GM21529 (cell line): ENCODE data around the gene BCL10.

Source experiments
- ATAC-seq: cut with Tn5 transposase; IDR thresholded peaks from one replicate; pipeline ENCODE4 v1.9.1; 2021; ENCODE audit not compliant: unreplicated experiment

Gene BCL10

GRCh38 chr1:85224734-85225623 lies 51.5 kb downstream of the BCL10 start:
- no peak for ATAC-seq

DNA sequence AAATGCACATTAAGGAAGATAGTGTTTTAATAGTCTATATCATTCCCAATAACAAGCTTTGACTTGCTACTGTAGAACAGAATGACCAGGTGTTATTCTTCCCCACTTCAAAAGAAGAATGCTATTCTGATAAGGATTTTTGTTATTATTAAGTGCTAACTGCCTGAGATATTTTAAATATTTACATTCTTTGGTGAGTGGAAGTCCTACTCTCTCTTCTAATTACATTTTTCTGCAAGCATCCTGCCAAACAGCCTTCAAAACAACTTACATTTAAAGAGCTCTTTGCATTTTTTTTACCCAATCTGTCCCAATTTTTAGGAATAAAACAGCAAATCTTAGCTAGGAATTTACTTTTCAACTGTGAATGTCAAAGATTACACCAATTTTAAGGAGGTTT lies 52.1 kb downstream of the BCL10 start:
- ATAC-seq = no peak

DNA sequence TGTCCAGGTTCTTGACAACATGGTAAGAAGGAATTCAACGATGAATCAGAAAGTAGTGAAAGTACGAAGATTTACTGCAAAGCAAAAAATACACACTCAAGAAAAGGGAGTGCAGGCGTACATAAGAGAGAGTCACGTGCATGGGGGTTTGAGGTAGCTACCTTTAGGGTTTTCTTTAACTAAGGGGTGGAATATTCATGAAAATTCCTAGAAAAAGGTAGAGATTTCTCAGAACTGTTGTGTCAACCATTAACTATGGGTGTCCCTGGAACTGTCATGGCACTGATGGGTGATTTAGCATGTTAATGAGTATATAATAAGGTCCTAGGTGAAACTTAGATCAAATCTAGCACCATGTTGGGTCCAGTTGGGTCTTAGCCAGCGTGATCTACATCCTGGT lies 53.1 kb downstream of the BCL10 start:
- no peak for ATAC-seq

DNA sequence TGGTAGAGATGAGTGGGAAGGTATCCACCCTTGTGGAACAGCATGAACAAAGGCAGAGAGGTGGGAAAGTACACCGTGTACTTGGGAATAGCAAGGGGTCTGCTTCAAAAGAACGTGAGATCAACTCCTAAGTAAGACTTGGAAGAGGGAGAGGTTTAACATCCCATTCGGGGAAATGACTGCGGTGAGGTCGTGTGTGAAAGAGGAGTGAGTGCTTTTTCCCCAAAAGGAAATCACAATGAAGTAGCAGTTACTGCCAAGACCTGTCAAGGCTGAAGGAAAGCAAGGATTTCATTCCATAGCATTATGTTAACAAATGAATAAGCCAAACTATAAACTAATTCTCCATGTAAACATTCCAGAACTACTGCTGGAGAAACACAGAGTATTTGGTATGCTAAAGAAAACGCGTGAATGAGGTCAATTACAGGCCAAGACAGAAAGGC lies 55.7 kb downstream of the BCL10 start:
- ATAC-seq = no peak

DNA sequence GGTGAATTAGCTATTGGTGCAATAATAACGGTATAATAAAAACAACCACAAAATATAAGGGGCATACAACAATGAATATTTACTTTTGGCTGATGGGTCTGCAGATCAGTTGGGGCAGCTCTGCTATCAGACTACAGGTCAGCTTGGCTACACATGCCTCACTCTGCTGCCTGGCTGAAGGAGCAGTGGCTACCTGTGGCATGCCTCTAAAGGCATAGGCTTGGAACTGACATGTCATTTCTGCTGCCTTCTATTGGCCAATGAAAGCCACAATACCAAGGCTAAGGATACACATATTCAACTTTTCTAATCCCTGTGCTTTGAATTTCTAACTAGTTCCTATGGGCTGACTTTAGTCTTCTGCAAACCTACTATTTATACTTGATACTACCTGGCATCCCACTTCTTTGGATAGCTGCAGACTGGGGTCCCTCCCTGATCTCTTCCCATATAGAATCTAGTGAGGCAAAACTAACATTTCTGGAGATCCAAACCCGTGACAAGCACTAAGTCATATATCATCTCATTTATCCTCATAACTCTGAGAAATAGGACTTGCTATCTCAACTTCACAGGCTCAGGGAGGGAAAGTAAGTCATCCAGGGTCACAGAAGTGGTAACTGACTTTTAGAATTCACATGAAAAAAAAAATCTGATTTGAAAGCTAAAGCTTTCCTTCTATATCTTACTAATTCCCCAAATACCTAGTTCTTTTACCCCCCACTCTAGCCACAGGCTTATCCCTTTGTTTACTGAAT lies 56.4 kb downstream of the BCL10 start:
- ATAC-seq = no peak

DNA sequence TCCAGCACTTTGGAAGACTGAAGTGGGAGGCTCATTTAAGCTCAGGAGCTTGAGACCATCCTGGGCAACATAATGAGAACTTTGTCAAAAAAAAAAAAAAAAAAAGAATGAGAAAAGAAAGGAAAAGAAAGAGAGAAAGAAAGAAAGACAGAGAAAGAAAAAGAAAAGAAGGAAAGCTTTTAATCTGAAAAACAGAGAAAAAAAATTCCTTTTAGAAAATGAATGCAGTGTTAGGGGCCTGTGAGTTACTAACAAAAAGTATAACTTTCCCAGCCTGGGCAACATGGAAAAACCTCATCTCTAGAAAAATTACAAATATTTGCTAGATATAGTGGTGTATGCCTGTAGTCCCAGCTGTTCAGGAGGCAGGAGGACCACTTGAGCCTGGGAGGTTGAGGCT lies 59.7 kb downstream of the BCL10 start:
- no peak for ATAC-seq
